T-helper 9 cell (primary cell): Measurements from ENCODE around the gene TMX2.
"Not testable (repeated sequence)": the region's sequence is repeated elsewhere in the genome, so short reads cannot be mapped to it uniquely, and the experiment has no call there.

ENCODE experiments used
- DNase-seq: peaks from one replicate; pipeline ENCODE4 v3.0.0-alpha.2; 2020
- total RNA-seq, 2 donors: gene quantifications; one replicate each; lab custom pipeline; 2026; lab: John Stamatoyannopoulos, UW

Gene TMX2, protein sequence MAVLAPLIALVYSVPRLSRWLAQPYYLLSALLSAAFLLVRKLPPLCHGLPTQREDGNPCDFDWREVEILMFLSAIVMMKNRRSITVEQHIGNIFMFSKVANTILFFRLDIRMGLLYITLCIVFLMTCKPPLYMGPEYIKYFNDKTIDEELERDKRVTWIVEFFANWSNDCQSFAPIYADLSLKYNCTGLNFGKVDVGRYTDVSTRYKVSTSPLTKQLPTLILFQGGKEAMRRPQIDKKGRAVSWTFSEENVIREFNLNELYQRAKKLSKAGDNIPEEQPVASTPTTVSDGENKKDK
- total RNA-seq, result 17.4 to 43.9 reads per million in 2 donors

DNA sequence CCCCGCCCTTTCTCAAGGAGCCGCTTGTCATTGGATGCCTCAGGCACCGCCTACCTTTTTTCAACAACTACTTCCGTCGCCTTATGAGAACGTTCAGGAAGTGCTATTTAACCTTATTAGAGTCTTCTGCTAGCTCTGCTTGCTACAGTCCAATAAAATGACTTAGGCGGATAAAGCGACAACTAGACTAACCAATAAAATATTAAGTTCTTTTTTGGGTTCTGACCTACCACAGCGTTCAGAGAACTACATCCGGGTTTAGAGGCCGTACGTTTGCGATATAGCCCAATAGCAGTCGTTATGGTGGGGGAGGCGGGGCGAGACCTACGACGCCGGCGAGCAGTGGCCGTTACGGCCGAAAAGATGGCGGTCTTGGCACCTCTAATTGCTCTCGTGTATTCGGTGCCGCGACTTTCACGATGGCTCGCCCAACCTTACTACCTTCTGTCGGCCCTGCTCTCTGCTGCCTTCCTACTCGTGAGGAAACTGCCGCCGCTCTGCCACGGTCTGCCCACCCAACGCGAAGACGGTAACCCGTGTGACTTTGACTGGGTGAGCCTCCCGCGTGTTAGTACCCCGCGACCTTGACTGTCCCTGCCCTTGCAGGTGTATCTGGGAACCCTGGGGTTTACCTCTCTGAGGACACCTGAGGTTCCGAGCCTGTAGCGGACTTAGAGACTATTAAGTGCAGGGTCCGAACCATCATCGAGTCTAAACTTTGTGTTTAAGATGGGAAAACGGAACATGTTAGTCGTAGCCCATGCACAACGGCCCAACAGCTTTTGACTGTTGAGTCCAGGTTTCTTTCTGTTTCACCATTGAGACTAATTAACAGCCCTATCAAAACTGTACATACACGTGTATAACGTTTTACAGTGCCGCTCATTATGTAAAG, at the start of gene TMX2:
TSS of gene TMX2 (plus strand) at position 338 of the 895 bp plus-strand sequence. CDS start at position 364, 26 bp downstream.
- DNase-seq, result peak; percentile 81

DNA sequence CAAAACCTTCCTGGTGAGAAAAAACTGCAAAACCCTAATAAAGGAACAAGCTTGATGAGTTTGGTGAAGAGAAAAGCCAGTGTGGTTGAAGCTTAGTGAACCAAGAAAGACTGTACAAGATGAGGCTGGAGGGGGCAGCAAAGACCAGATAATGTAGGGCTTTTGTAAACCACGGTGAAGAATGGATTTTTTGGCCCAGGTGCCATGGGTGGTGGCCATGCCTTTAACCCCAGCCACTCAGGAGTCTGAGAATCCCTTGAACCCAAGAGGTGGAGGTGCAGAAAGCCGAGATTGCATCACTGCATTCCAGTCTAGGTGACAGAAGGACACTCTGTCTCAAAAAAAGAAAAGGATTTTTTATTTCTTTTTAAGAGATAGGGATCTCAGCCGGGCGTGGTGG, 49.5 kb upstream of the TMX2 start:
- no peak for DNase-seq

DNA sequence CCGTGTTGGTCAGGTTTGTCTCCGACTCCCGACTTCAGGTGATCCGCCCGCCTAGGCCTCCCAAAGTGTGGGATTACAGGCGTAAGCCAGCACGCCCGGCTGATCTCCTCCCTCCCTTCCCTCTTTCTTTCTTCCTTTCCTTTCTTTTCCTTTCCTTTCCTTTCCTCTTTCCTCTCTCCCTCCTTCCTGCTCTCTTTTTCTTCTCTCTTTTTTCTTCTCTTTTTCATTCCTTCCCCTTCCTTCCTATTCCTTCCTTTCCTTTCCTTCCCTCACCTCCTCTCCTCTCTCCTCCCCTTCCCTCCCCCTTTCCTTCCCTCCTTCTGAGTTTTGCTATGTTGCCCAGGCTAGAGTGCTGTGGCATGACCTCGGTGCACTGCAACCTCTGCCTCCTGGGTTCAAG, 48.4 kb upstream of the TMX2 start:
- no peak for DNase-seq

DNA sequence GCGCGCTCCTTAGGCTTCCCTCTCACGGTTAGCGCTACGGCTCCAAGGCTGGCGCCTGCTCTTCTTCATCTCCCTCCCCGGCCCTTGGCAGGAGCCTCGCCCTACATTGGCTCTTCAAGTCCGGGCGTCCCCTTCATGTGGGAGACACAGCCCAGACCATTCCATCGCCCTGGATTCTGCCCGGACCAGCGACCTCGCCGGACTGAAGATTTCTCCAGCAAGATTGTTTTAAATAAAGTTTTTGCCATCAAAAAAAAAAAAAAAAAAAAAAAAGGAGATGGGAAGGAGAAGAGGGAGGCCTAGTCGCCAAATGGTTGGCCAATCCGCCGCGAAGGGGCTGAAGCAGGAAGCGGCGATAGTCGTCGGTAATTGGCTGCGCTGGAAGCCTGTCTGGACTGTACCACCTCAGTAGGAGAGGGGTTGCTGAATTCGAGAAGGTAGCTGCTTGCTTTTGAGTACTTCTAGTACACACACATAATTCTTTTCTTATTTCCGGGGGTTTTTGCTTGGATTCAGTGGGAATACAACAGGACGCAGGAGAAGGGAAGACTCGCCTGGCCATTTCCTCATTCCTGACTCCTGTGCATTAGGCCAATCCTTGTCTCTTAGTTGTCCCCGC, 45.2 kb upstream of the TMX2 start:
- DNase-seq, result peak; percentile 86

DNA sequence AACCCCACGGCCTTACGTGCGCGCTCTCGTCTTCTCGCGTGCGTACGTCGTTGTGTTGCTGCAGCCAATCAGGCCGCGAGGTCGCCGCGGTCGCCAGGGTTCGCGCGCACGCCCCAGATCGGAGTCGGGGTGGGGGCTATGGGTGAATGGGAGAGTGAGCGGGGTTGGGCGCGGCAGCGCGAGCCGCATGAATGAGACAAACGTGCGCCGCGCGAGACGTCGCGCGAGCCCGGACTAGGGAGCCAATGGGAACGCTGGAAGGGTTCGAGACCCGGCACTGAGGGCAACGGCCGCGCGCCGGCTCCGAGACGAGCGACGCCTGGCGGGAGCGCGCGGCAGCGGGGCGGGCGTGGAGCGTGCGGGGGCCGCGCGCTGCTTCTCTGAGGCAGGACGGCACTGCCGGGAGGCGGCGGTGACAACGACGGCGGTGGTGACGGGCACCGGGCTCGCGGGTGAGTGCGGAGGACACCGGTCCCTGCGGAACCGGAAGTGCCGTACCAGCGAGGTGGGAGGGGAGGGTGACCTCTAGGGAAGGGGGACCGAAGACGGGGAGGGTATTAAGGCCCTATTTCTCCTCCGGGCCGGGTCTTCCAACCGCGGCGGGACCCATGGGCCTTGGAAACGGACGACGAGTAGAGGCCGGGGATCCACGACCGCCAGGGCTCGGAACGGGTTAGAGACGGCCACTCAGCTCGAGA, 44.5 kb upstream of the TMX2 start, which contains the start of gene ZDHHC5:
TSS of gene ZDHHC5 (plus strand) at position 379 of the 698 bp plus-strand sequence. CDS start 4,977 bp downstream, outside the sequence.
- DNase-seq, result peak; percentile 98

DNA sequence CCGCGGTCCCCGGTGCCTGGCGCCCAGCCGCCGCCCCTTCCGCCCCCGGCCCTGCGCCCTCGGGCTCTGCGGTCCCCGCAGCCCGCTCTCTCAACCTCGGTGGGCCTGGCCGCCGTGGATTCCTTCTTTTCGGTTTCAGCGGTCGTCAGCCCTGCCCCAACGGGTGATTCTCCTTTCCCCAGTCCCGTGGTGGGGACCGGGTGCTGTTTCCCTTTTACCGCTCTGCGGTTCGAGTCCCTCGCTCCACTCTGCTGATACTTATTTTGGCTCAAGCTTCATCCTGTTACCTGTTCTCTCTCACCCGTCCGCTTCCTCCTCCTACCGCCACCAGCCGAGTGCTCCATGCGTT, 44.0 kb upstream of the TMX2 start:
- DNase-seq, result no peak

DNA sequence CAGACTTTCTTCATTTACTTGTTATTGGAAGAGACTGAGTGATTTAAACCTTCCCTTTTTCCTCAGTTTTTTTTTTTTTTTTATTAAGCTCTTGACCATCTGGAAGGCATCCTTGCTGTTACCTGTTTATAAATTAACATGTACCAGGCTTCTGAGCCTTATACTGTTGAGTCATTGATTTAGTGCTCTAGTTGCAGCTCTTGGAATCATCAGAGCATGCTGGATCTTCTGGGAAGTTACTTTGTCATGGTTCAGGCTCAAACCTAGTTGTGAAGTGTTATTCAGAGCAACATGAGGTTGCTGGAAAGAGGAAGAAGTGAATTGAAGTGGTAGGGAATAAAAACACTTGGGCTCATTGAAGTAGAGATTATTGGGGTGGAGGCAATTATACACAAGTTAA, 38.1 kb upstream of the TMX2 start:
- DNase-seq, result no peak

DNA sequence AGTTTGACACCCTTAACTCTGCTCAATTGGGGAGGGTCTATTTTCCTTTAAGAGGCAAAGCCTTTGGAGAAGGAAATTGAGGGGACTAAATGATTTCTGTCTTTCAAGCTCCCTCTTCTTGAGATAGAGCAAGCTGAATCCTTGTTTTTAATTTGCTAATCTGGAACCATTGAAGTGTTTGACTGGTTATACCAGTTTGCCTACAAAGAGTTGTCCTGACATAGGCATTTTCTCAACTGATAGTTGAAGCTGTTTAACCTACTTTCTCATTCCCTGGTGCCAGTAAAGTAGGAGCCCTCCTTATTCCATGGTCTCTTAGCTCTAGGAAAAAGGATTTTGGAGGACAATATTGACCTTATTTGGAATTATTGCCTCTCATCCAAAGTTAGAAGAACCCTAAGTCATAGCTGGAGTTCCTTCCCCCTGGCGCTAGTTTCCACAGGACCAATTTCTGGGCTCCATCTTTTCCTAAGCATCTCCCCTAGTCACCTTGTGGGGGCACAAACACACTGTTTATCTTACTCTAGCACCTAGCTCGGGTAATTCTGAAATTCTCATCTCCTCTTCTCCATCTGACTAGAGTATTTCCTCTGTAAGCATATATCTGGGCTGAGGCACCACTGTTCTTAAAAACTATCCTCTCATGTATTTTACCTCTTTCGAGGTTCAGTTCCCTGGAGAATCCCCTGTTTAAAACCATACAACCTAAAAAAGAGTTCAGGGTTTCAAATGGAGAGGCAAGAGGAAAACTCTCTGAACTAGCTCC, 37.0 kb upstream of the TMX2 start:
- no peak for DNase-seq

DNA sequence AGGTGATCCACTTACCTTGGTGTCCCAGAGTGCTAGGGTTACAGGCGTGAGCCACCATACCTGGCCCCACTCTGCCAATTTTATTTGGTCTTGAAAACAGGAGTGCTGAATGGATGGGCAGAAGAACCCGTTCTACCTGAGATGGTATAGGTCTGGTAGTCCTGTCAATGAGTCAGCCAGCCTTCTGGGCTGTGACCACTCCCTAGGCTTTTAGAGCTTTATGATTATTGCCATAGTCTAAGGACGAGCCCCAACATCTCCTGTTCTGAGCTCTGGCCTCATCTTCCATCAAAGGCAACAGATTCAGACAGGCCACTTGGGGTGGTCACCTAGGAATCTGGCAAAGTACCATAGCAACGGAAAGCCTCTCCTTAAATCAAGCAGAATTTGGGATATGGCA, 33.0 kb upstream of the TMX2 start:
- DNase-seq, result no peak

DNA sequence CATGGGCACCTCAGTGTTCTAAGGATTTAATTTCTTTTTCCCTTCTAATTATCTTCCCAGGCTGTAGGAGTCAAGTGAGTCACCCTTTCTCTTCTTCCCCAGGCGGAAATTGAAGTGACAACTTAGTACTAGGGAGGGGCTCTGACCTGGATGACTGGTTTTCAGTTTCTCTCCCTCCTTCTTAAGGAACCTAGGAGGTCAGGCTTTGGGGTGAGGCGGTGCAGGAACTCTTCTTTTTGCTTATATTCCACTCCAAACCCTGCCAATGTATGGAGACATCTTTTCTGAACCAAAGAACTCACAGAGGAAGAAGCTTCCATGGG, 31.9 kb upstream of the TMX2 start:
- no peak for DNase-seq

DNA sequence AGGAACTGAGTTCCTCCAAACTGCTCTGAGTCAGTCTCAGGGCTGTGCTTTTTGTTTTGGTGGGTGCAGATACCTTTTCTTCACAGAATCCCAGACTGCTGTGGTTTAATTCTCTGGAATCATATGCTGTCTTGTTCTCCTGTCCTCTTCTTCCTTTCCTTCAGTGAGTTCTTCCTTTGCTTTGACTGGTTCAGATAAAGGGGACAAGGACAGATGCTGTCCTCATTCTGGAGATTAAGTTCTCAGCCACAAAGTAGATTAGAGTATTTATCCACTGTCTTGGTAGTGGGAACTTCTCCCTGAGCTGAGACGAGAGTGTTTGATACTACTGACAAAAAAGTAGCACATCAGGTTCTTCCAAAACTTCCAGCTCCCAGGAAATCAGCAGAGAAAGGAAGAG, 31.2 kb upstream of the TMX2 start:
- DNase-seq, result no peak

DNA sequence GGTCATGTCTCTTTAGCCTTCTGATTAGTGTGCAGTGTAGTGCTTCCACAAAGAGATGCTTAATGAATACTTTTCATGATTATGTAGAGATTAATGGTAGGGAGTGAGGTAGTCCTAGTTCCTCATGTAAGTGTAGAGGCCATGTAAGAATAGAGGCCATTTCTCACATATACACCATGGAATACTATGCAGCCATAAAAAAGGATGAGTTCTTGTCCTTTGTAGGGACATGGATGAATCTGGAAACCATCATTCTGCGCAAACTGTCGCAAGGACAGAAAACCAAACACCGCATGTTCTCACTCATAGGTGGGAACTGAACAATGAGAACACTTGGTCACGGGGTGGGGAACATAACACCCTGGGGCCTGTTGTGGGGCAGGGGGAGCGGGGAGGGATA, 21.9 kb upstream of the TMX2 start:
- DNase-seq, result not testable (repeated sequence)

DNA sequence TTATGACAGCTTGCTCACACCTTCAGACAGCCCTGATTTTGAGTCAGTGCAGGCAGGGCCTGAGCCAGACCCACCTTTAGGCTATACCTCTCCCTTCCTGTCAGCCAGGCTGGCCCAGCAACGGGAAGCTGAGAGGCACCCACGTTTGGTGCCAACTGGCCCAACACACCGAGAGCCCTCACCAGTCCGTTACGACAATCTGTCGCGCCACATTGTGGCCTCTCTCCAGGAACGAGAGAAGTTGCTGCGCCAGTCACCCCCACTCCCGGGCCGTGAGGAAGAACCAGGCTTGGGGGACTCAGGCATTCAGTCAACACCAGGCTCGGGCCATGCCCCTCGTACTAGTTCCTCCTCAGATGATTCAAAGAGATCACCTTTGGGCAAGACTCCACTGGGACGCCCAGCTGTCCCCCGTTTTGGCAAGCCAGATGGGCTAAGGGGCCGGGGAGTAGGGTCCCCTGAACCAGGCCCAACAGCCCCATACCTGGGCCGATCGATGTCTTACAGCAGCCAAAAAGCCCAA, 13.5 kb upstream of the TMX2 start:
- no peak for DNase-seq

DNA sequence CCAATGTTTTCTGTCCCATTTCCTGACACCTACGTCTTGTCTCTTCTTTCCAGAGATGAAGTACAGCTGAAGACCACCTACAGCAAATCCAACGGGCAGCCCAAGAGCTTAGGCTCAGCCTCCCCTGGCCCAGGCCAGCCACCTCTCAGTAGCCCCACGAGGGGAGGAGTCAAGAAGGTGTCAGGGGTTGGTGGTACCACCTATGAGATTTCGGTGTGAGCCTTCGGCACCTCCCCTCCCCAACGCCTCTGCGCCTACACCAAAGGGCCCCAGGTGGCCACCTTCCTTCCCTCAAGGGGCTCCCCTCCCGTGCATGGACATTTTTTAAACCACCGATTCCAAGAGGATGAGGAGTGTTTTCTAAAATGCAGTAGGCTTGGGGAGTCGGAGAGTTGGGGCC, 12.6 kb upstream of the TMX2 start:
- DNase-seq, result no peak

DNA sequence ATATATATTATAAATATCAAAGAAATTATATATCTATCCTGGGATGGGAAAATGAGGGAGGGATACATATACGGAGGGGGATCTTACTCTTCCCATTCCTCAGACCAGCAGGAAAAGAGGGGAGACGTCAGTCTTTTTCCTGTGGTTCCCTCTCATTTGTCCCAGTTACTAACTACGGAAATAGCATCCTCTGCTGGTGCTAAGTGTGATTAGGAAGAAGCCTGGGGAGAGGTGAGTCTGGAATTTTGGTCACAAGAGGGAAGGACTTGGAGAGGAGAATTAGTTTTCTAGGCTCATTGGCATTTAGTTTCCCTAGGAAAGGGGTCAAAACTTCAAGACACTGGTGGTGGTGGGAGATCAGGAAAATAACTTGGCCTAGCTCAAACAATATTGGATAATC, 12.0 kb upstream of the TMX2 start:
- DNase-seq, result no peak

DNA sequence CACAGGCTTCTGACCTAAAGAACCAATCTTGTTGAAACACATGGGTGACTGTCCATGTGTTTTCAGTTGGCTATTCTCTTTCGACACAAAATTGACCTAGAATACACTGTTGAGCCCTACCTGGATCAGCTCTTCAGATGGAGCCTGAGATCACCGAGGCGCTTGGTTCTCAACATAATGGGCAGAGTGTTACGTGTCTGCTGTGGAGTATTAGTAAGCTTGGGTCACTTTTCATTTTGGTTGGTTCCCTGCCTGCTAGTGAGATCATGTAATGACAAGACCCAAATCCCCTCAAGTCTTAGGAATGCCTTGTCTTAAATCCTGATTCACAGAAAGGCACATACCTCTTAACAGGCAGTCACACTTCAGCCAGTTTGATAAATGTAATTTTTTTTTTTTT, 9.1 kb upstream of the TMX2 start:
- DNase-seq, result no peak

DNA sequence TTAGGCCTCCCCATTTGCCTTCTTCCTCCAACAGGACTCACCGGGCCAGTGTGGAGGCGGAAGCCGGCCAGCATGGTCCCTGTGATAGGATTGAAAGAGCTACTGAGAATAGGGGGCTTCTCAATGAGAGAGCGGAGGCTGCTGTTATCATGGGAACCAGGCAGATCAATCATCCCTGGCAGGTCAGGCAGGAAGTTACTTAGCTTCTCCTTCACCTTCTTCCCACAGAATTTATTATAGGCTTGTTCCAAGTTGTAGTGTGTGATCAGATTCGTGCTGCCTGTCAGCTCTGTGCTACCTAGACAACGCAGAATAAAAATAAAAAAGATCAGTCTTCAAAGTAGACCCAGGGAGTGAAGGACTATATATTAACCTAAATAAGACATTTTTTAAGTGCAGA, 7.5 kb upstream of the TMX2 start:
- DNase-seq, result no peak

DNA sequence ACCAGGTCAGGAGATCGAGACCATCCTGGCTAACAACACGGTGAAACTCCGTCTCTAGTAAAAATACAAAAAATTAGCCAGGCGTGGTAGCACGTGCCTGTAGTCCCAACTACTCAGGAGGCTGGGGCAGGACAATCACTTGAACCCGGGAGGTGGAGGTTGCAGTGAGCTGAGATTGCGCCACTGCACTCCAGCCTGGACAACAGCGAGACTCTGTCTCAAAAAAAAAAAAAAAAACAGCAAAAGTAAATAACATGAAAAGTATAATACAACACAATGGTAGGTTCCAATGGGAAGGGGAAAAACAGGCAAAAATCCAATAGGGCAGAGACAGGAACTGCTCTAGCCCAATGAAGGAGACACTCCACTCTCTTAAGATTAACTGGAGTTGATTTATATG, 7.0 kb upstream of the TMX2 start:
- not testable (repeated sequence) for DNase-seq

DNA sequence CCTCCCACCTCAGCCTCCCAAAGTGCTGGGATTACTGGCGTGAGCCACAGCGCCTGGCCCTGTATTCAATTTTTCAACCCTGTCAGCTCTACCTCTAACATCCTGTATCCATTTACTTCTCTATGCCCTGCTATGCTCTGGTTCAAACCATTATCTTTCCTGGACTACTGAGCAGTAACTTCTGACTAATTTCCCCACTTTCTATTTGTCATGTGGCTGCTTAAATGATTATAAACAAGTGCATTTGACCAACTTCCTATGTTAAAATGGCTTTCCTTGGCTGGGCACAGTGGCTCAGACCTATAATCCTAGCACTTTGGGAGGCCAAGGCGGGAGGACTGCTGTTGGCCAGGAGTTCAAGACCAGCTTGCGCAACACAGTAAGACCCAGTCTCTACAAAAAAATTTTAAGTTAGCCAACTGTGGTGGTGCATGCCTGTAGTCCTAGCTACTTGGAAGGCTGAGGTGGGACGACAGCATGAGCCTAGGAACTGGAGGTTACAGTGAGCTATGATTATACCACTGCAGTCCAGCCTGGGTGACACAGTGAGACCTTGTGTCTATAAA, 2.5 kb upstream of the TMX2 start:
- DNase-seq, result no peak

DNA sequence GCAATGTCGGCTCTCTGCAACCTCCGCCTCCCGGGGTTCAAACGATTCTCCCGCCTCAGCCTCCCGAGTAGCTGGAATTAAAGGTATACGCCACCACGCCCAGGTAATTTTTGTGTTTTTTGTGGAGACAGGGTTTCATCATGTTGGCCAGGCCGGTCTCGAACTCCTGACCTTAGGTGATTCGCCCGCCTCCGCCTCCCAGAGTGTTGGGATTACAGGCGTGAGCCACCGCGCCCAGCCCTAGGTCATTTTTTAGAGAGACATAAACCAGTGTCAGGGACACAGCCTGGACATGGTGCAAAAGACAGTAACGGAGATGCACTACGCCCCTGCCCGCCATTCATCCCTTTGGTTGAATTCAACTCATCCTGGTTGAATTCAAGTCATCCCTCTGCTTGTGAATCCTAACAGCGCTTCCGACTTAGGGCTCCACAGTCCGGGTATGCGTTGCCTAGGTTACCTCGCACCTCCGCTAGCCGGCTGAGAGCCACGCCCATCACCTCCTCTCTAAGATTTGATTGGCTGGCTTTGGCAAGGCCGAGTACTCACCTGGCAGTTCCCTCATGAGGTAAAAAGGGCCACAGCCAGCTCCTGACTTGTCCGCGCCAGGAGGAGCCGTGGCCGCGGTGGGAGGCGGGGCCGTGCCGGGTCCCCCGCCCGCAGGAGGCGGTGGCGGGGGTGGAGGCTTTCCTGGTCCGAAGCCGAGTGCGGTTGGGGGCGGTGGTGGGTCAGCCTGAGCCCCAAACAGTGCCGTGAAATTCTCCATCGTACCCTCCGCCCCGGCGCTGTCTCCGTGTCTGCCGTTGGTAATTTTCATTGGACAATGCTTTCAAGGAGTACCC, 758 bp upstream of the TMX2 start, which contains the start of gene MED19:
TSS of gene MED19 (minus strand) at position 802 of the 842 bp plus-strand sequence. CDS start at position 766, 36 bp downstream.
- peak; percentile 61 for DNase-seq

DNA sequence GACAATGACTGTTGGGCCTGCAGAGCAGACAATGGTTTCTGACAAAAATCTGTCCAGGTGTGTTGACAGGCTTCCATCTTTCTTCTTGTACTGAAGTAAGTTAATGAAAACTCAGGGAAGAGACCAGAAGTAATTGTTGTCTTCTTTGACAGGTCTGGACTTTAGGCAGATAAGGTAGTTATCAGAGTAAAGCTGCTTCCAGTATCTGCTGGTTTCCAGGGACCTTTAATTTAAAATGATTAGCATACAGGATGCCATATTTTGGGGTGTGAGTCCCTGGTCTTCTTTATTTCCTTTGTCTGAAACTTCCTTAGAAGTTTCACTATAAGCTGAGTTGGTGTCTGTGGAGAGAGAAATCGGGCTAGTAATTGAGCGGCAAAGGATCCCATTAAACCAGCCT, 1.4 kb downstream of the TMX2 start:
- DNase-seq, result no peak
